ENCODE measurements around the gene ALDOA.

ALDOA gene

GRCh38 chr16:30070490-30070889 lies 4.9 kb downstream of the ALDOA start:
- no peak for DNase-seq

GRCh38 chr16:30075503-30076275 lies 10.1 kb downstream of the ALDOA start, which contains the start of gene PPP4C:
TSS of gene PPP4C (plus strand) at chr16:30075994. CDS start at chr16:30076378, 384 bp downstream.
- DNase-seq = peak; percentile 89

GRCh38 chr16:30076276-30076791 lies 10.8 kb downstream of the ALDOA start:
- DNase-seq = no peak

- DNase-seq = no peak
Observed at GRCh38 chr16:30077656-30078055, 12.1 kb downstream of the ALDOA start.

GRCh38 chr16:30078744-30079143 lies 13.2 kb downstream of the ALDOA start:
- no peak for DNase-seq

GRCh38 chr16:30079480-30079879 lies 13.9 kb downstream of the ALDOA start:
- no peak for DNase-seq

GRCh38 chr16:30082545-30083090 lies 17.1 kb downstream of the ALDOA start:
- DNase-seq = no peak

- no peak for DNase-seq
Observed at GRCh38 chr16:30083216-30084055, 17.9 kb downstream of the ALDOA start.

GRCh38 chr16:30084096-30084815 lies 18.7 kb downstream of the ALDOA start:
- no peak for DNase-seq

- DNase-seq = no peak
Observed at GRCh38 chr16:30084816-30085159, 19.2 kb downstream of the ALDOA start.

- DNase-seq = no peak
Observed at GRCh38 chr16:30085247-30085646, 19.7 kb downstream of the ALDOA start.

- DNase-seq = no peak
Observed at GRCh38 chr16:30085820-30086219, 20.3 kb downstream of the ALDOA start.

GRCh38 chr16:30086291-30087140 lies 21.0 kb downstream of the ALDOA start:
- DNase-seq = no peak

GRCh38 chr16:30087181-30087898 lies 21.8 kb downstream of the ALDOA start:
- DNase-seq = no peak

- no peak for DNase-seq
Observed at GRCh38 chr16:30088237-30088831, 22.8 kb downstream of the ALDOA start.

GRCh38 chr16:30088832-30089624 lies 23.5 kb downstream of the ALDOA start:
- no peak for DNase-seq

GRCh38 chr16:30090610-30091331 lies 25.2 kb downstream of the ALDOA start:
- no peak for DNase-seq

- DNase-seq = peak; percentile 92
Observed at GRCh38 chr16:30091474-30092372, 26.2 kb downstream of the ALDOA start, which contains the start of gene TBX6. TSS of gene TBX6 (minus strand) at chr16:30091924. CDS start at chr16:30091193, 731 bp downstream.
